HTERT RPE-1 (cell line): ENCODE data around the gene RTF2.
"Not testable (repeated sequence)": the region's sequence is repeated elsewhere in the genome, so short reads cannot be mapped to it uniquely, and the experiment has no call there.

Source experiments
- in situ Hi-C: fragments of 300-500 bp; cut with MboI; formaldehyde crosslinking; loops from 4 replicates; pipeline ENCODE4 v1.14.3; 2020; ENCODE audit warnings: low sequenced_read_pairs

Gene RTF2

GRCh38 chr20:56469077-56469449 lies 636 bp downstream of the RTF2 start:
- in situ Hi-C loops = no loop called here

GRCh38 chr20:56483970-56484369 lies 15.5 kb downstream of the RTF2 start:
- in situ Hi-C loops = no loop called here

GRCh38 chr20:56487216-56487615 lies 18.8 kb downstream of the RTF2 start:
- in situ Hi-C loops = no loop called here

GRCh38 chr20:56488566-56488965 lies 20.1 kb downstream of the RTF2 start:
- in situ Hi-C loops = no loop called here

GRCh38 chr20:56501116-56501515 lies 32.7 kb downstream of the RTF2 start:
- in situ Hi-C loops = no loop called here

GRCh38 chr20:56503916-56504315 lies 35.5 kb downstream of the RTF2 start:
- in situ Hi-C loops = no loop called here

GRCh38 chr20:56504373-56505005 lies 36.1 kb downstream of the RTF2 start:
- in situ Hi-C loops = no loop called here

- in situ Hi-C loops = no loop called here
These were observed 37.7 kb downstream of the RTF2 start for GRCh38 chr20:56506103-56506502.

GRCh38 chr20:56511926-56512325 lies 43.5 kb downstream of the RTF2 start:
- in situ Hi-C loops = no loop called here

GRCh38 chr20:56513161-56514150 lies 45.0 kb downstream of the RTF2 start:
- in situ Hi-C loops = no loop called here

GRCh38 chr20:56516631-56517030 lies 48.2 kb downstream of the RTF2 start:
- in situ Hi-C loops = no loop called here

GRCh38 chr20:56517211-56517610 lies 48.8 kb downstream of the RTF2 start:
- in situ Hi-C loops = no loop called here

- in situ Hi-C loops = no loop called here
These were observed 49.2 kb downstream of the RTF2 start for GRCh38 chr20:56517641-56518040.

GRCh38 chr20:56518126-56518525 lies 49.7 kb downstream of the RTF2 start:
- in situ Hi-C loops = no loop called here

GRCh38 chr20:56518721-56519398 lies 50.4 kb downstream of the RTF2 start:
- in situ Hi-C loops = no loop called here

- in situ Hi-C loops = no loop called here
These were observed 51.1 kb downstream of the RTF2 start for GRCh38 chr20:56519551-56519950.

GRCh38 chr20:56520180-56520579 lies 51.8 kb downstream of the RTF2 start:
- in situ Hi-C loops = no loop called here

GRCh38 chr20:56520746-56521354 lies 52.4 kb downstream of the RTF2 start:
- in situ Hi-C loops = not testable (repeated sequence)

GRCh38 chr20:56522311-56522710 lies 53.9 kb downstream of the RTF2 start:
- in situ Hi-C loops = no loop called here

GRCh38 chr20:56524444-56524843 lies 56.0 kb downstream of the RTF2 start, which contains the start of gene FAM209A:
Gene FAM209A, plus strand, starts transcription at chr20:56524744. Its CDS starts 65 bp downstream, at chr20:56524809.
- in situ Hi-C loops = not testable (repeated sequence)

GRCh38 chr20:56527521-56527920 lies 59.1 kb downstream of the RTF2 start:
- in situ Hi-C loops = no loop called here
